Spleen (tissue), 11 donors: ENCODE results near the gene FIGN. TPM values are rescaled to one million over a fixed set of nuclear protein-coding genes. Genes with fewer than 3 reads are reported as not detected.

Experiments used
- DNase-seq: peaks from one replicate; pipeline ENCODE4 v3.0.0-alpha.2; 2020
- H3K27ac ChIP-seq, 8 donors: fragments of 200-600 bp; sonication (generic) in 7 of 8; 1 replicate in 4 of 8; 2 replicates in 4 of 8; pipeline versions ENCODE4 v1.5.0 to v1.8.0; 2016 to 2021; ENCODE audit warnings: inconsistent platforms in 4 of 8, mild to moderate bottlenecking in 4 of 8, moderate library complexity in 1 of 8
- H3K27me3 ChIP-seq, 7 donors: fragments of 200-600 bp; sonication (generic) in 6 of 7; replicated peaks in 1 of 7; 1 replicate in 4 of 7; 2 replicates in 3 of 7; pipeline versions ENCODE4 v1.5.0 to v1.8.0; 2016 to 2021; ENCODE audit warnings: inconsistent platforms in 3 of 7, mild to moderate bottlenecking in 1 of 7
- H3K36me3 ChIP-seq, 6 donors: fragments of 200-600 bp; sonication (generic) in 5 of 6; 1 replicate in 4 of 6; 2 replicates in 2 of 6; pipeline versions ENCODE4 v1.5.0 to v1.8.0; 2016 to 2021; ENCODE audit warnings: inconsistent platforms in 2 of 6
- H3K4me1 ChIP-seq, 6 donors: fragments of 200-600 bp; sonication (generic) in 5 of 6; 1 replicate in 3 of 6; 2 replicates in 3 of 6; pipeline versions ENCODE4 v1.5.0 to v1.8.0; 2016 to 2021; ENCODE audit warnings: inconsistent platforms in 3 of 6
- H3K4me3 ChIP-seq, 8 donors: fragments of 200-600 bp; sonication (generic) in 7 of 8; 1 replicate in 4 of 8; 2 replicates in 4 of 8; pipeline versions ENCODE4 v1.5.0 to v1.8.0; 2016 to 2021; ENCODE audit warnings: inconsistent platforms in 4 of 8, mild to moderate bottlenecking in 4 of 8, moderate library complexity in 2 of 8
- H3K9me3 ChIP-seq, 8 donors: fragments of 200-600 bp; sonication (generic) in 7 of 8; 1 replicate in 4 of 8; 2 replicates in 4 of 8; pipeline versions ENCODE4 v1.5.0 to v1.8.0; 2016 to 2021; ENCODE audit warnings: inconsistent platforms in 4 of 8
- CTCF ChIP-seq, 11 experiments: fragments of 200-600 bp in 7 of 11; fragments of 450-650 bp in 4 of 11; sonication (generic) in 4 of 11; IDR thresholded peaks in 8 of 11; conservative IDR thresholded peaks in 3 of 11; 1 replicate in 7 of 11; 2 replicates in 4 of 11; pipeline versions ENCODE4 v1.4.0 to v1.8.0; 2016 to 2021; ENCODE audit warnings: antibody characterized with exemption in 11 of 11, inconsistent platforms in 4 of 11, mild to moderate bottlenecking in 1 of 11
- POLR2A ChIP-seq, 3 donors: fragments of 450-650 bp; IDR thresholded peaks; one replicate each; pipeline ENCODE4 v1.5.1; 2017; ENCODE audit warnings: antibody characterized with exemption in 3 of 3, mild to moderate bottlenecking in 1 of 3
- POLR2AphosphoS5 ChIP-seq, 3 donors: sonication (generic); formaldehyde crosslinking; IDR thresholded peaks; one replicate each; pipeline ENCODE4 v1.5.1; 2017; ENCODE audit warnings: antibody characterized with exemption in 3 of 3
- WGBS, 5 donors: extraction: QIAGEN DNeasy Blood & Tissue Kit in 3 of 5; methylation state at CpG; one replicate each; pipeline versions ENCODE4 v1.1.5 to v1.1.7; 2013 to 2018; 5-methylcytosine and 5-hydroxymethylcytosine counted together
- intact Hi-C: fragments of 100-400 bp; cut with DNase I; formaldehyde crosslinking; loops from one replicate; pipeline ENCODE4 v1.15.0; 2023; ENCODE audit warnings: low total_unique reads
- polyA plus RNA-seq, 3 donors: library from polyadenylated mRNA; stranded (reverse); fragments of 200-250 nt; gene quantifications; one replicate each; pipeline ENCODE4 v1.2.1, GENCODE V29; 2013
- total RNA-seq, 7 donors: library from RNA; depleted of rRNA in 3 of 7; stranded (reverse); fragments of >200 nt in 3 of 7; fragmentation: NEBNext Ultra II Directional in 4 of 7; extraction: Animal tissue kit (Norgen Biotek cat#: 25700) in 4 of 7; gene quantifications; one replicate each; pipeline versions ENCODE4 v1.1.0 to v1.2.1, GENCODE V29; 2016 to 2021
- donor health status: healthy with polysubstance abuse.
- donor health status: DM: no; HTN: no; CAD: no; lungs with moderate emphysema.
- donor health status: DM: no; HTN: no; CAD: no.
- donor health status: Bipolar disorder and iron deficiency.
- donor health status: healthy.
- donor health status: DM: no; HTN: no; CAD: no.
- donor health status: DM: yes; HTN: yes; CAD: no.

Gene FIGN
- total and polyA plus RNA-seq, 10 donors = 0.50 to 22.6 (median 8.6) TPM

- TF ChIP-seq CTCF (IDR thresholded peaks at IDR 0.05 in 8 of 11, conservative IDR thresholded peaks at IDR 0.05 in 3 of 11) = no peak
- TF ChIP-seq POLR2A (IDR thresholded peaks at IDR 0.05) = no peak
- TF ChIP-seq POLR2AphosphoS5 (IDR thresholded peaks at IDR 0.05) = no peak
Measured at GRCh38 chr2:163759013-163759412, 23.2 kb upstream of the FIGN start.

GRCh38 chr2:163757814-163758213 is 22.0 kb upstream of the FIGN start:
- no peaks in the 10 kb centered on the region for H3K4me1 ChIP-seq
- DNase-seq = no peak
- WGBS, 5 donors = 21 to 49% (median 29%) methylated on average over 1 of the region's 1 CpG
- intact Hi-C loops = no loop called here
- H3K36me3 ChIP-seq = no peaks in the 10 kb centered on the region
- no peak overlapping the region for H3K4me3 ChIP-seq
- no peaks in the 10 kb centered on the region for H3K27me3 ChIP-seq
- TF ChIP-seq POLR2AphosphoS5 (IDR thresholded peaks at IDR 0.05) (no peak), POLR2A (IDR thresholded peaks at IDR 0.05) (no peak), CTCF (IDR thresholded peaks at IDR 0.05 in 8 of 11, conservative IDR thresholded peaks at IDR 0.05 in 3 of 11) (no peak)
- no peak overlapping the region for H3K27ac ChIP-seq
- no peaks in the 10 kb centered on the region for H3K9me3 ChIP-seq

More at GRCh38 chr2:163759013-163759412, 23.2 kb upstream of the FIGN start:
- no peak overlapping the region for H3K4me3 ChIP-seq
- H3K27me3 ChIP-seq = no peaks in the 10 kb centered on the region
- no peak overlapping the region for H3K27ac ChIP-seq
- intact Hi-C loops = no loop called here
- DNase-seq = no peak
- no peaks in the 10 kb centered on the region for H3K4me1 ChIP-seq
- WGBS, 5 donors = 58 to 70% (median 65%) methylated on average over 2 of the region's 2 CpGs
- H3K36me3 ChIP-seq = no peaks in the 10 kb centered on the region
- no peaks in the 10 kb centered on the region for H3K9me3 ChIP-seq

DNA sequence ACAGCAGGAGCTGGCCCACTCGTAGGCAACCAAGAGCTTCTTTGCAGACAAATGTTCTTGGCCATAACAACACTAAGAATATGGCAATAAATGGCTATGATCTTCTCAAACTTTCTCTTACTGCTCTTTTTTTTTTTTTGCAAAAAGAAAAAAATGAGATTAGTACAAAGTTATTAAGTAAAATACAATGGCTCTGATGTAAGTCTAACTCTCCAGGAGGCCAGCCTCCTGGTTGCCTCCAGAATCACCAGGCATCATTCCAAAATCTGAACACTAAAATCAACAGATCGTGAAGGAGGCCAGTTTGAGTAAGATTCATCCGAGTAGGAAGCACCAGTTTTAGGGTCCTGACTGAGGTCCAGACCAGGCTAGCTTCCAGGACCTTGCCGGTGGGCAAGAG is 20.8 kb upstream of the FIGN start:
- TF ChIP-seq POLR2AphosphoS5 (IDR thresholded peaks at IDR 0.05) (no peak), POLR2A (IDR thresholded peaks at IDR 0.05) (no peak), CTCF (IDR thresholded peaks at IDR 0.05 in 8 of 11, conservative IDR thresholded peaks at IDR 0.05 in 3 of 11) (no peak)
- no peaks in the 10 kb centered on the region for H3K4me1 ChIP-seq
- 75 to 90% (median 86%) methylated on average over 4 of the region's 4 CpGs for WGBS, 5 donors
- no peaks in the 10 kb centered on the region for H3K36me3 ChIP-seq
- H3K27me3 ChIP-seq = no peaks in the 10 kb centered on the region
- intact Hi-C loops = no loop called here
- no peak overlapping the region for H3K27ac ChIP-seq
- no peaks in the 10 kb centered on the region for H3K9me3 ChIP-seq
- no peak for DNase-seq
- H3K4me3 ChIP-seq = no peak overlapping the region

- WGBS, 5 donors = 83 to 95% (median 90%) methylated on average over 2 of the region's 2 CpGs
Measured at GRCh38 chr2:163755366-163755765, 19.6 kb upstream of the FIGN start.

More at GRCh38 chr2:163755366-163755765, 19.6 kb upstream of the FIGN start:
- Histone ChIP-seq H3K4me3 (no peak overlapping the region), H3K9me3 (no peaks in the 10 kb centered on the region), H3K27me3 (no peaks in the 10 kb centered on the region), H3K27ac (no peak overlapping the region), H3K4me1 (no peaks in the 10 kb centered on the region), H3K36me3 (no peaks in the 10 kb centered on the region)
- DNase-seq = no peak
- TF ChIP-seq CTCF (IDR thresholded peaks at IDR 0.05 in 8 of 11, conservative IDR thresholded peaks at IDR 0.05 in 3 of 11) (no peak), POLR2A (IDR thresholded peaks at IDR 0.05) (no peak), POLR2AphosphoS5 (IDR thresholded peaks at IDR 0.05) (no peak)
- intact Hi-C loops = no loop called here
